Measurements from ENCODE around the gene ESR1.

GRCh38 chr6:152055517-152055916 is 248.0 kb downstream of the ESR1 start:
- no peak for TF ChIP-seq CTCF (IDR thresholded peaks at IDR 0.05)
- no peak for TF ChIP-seq POLR2A (IDR thresholded peaks at IDR 0.05)
